PFSK-1 (cell line): ENCODE measurements around the gene STK25.

Experiments
- FOXP2 ChIP-seq: optimal IDR thresholded peaks from 2 replicates; pipeline ENCODE3; 2011; ENCODE audit warnings: borderline replicate concordance, control low read depth, inconsistent platforms; ENCODE audit not compliant: insufficient read depth; ENCODE audit errors: extremely low read length, extremely low read depth
- POLR2AphosphoS5 ChIP-seq: IDR thresholded peaks from 2 replicates; pipeline ENCODE4 v1.6.1; 2012; ENCODE audit warnings: low read depth, mild to moderate bottlenecking, control low read depth, low read length, moderate library complexity
- TAF1 ChIP-seq: IDR thresholded peaks from 2 replicates; pipeline ENCODE4 v1.6.1; 2012; ENCODE audit warnings: low read length, control low read depth, borderline replicate concordance; ENCODE audit not compliant: insufficient read depth

- no peak for TF ChIP-seq TAF1
- TF ChIP-seq POLR2AphosphoS5, result no peak
- TF ChIP-seq FOXP2, result no peak
Observed at GRCh38 chr2:241500431-241500975, 7.9 kb downstream of the STK25 start.
